ENCODE data around the gene CCDC85A. TPM values are rescaled to one million over a fixed set of nuclear protein-coding genes. Genes with fewer than 3 reads are reported as not detected.

Gene CCDC85A
- total RNA-seq, 1 experiment from 2014 or later, result 0.10 TPM

DNA sequence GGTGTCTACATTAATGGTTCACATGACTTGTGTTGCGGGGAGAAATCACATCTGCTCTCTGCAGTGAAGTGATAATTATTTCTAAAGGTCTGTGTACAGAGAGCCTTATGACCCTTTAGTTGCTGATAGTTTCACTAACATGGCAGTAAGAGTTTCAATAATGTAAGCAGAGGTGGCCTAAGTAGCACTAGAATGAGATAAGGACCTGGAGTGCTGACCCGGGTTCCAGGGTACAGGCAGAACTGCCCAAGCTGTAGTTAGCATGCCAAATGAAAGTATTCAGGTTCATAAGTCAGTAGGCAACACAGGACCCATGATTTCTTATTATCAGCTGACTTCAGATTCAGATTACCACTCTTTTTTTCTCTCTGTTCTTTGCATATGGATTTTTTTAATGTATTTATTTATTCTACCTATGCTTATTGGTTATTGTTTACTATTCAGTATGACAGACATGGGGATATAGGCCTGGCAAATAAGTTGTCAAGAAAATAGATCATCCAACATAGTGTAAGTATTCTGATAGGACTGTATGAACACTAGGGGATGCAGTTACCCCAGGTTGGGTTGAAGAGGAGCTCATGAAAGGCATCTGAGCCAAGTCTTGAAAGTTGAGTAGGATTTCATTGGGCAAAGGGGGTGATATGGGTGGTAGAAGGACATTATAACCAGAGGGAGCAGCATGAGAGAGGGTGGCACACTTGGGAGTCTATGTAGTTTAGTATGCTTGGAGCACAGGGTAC, 105.2 kb downstream of the CCDC85A start (continued):
- TF ChIP-seq, protein P1, sequence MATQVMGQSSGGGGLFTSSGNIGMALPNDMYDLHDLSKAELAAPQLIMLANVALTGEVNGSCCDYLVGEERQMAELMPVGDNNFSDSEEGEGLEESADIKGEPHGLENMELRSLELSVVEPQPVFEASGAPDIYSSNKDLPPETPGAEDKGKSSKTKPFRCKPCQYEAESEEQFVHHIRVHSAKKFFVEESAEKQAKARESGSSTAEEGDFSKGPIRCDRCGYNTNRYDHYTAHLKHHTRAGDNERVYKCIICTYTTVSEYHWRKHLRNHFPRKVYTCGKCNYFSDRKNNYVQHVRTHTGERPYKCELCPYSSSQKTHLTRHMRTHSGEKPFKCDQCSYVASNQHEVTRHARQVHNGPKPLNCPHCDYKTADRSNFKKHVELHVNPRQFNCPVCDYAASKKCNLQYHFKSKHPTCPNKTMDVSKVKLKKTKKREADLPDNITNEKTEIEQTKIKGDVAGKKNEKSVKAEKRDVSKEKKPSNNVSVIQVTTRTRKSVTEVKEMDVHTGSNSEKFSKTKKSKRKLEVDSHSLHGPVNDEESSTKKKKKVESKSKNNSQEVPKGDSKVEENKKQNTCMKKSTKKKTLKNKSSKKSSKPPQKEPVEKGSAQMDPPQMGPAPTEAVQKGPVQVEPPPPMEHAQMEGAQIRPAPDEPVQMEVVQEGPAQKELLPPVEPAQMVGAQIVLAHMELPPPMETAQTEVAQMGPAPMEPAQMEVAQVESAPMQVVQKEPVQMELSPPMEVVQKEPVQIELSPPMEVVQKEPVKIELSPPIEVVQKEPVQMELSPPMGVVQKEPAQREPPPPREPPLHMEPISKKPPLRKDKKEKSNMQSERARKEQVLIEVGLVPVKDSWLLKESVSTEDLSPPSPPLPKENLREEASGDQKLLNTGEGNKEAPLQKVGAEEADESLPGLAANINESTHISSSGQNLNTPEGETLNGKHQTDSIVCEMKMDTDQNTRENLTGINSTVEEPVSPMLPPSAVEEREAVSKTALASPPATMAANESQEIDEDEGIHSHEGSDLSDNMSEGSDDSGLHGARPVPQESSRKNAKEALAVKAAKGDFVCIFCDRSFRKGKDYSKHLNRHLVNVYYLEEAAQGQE (IDR thresholded peaks at IDR 0.05; ENCODE audit: low read depth), result no peak
- peak; percentile 38 for TF ChIP-seq RAD21 (IDR thresholded peaks at IDR 0.05; ENCODE audit: low read depth)

DNA sequence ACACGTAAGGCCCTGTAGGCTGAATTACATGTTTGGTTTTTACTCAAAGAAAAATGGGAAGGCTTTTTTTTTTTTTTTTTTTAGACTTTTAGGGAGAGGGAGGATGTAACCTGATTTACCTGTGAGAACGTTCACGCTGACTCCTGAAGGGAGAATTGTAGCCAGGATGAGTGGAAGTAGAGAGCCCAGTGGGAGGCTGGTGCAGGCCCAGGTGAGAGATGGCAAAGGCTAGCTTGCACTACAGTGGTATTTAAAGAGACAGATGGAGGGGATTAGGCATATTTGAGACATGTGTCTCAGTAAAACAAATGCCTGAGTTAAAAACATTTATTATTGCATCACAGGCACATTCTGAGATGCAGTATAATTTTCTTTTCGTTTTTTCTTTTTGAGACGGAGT, 107.9 kb downstream of the CCDC85A start:
- TF ChIP-seq YY1 (IDR thresholded peaks at IDR 0.05; ENCODE audit: extremely low read depth, insufficient replicate concordance, low read depth, low read length) (no peak), CBX3 (IDR thresholded peaks at IDR 0.05; ENCODE audit: low read depth) (no peak), JUND (IDR thresholded peaks at IDR 0.05) (no peak), EZH2phosphoT487 (IDR thresholded peaks at IDR 0.05; ENCODE audit: borderline replicate concordance) (no peak), CEBPB (IDR thresholded peaks at IDR 0.05; ENCODE audit: low read depth) (no peak), ELF1 (IDR thresholded peaks at IDR 0.05; ENCODE audit: borderline replicate concordance, low read depth) (no peak), SRF (IDR thresholded peaks at IDR 0.05; ENCODE audit: low read depth) (no peak), POLR2A (IDR thresholded peaks at IDR 0.05; ENCODE audit: borderline replicate concordance, extremely low read depth, insufficient read depth, insufficient read length) (no peak), EGR1 (IDR thresholded peaks at IDR 0.05; ENCODE audit: low read depth) (no peak), SIN3A (IDR thresholded peaks at IDR 0.05; ENCODE audit: low read depth) (no peak), SP1 (IDR thresholded peaks at IDR 0.05; ENCODE audit: low read depth) (no peak), ZNF274 (IDR thresholded peaks at IDR 0.05; ENCODE audit: low read depth, low read length) (no peak), TCF7L2 (IDR thresholded peaks at IDR 0.05; ENCODE audit: borderline replicate concordance, extremely low read depth, insufficient read depth, insufficient read length) (no peak), POLR2AphosphoS5 (IDR thresholded peaks at IDR 0.05; ENCODE audit: low read depth, low read length) (no peak), FOSL1 (IDR thresholded peaks at IDR 0.05; ENCODE audit: low read depth) (no peak)
- TF ChIP-seq, protein P2, sequence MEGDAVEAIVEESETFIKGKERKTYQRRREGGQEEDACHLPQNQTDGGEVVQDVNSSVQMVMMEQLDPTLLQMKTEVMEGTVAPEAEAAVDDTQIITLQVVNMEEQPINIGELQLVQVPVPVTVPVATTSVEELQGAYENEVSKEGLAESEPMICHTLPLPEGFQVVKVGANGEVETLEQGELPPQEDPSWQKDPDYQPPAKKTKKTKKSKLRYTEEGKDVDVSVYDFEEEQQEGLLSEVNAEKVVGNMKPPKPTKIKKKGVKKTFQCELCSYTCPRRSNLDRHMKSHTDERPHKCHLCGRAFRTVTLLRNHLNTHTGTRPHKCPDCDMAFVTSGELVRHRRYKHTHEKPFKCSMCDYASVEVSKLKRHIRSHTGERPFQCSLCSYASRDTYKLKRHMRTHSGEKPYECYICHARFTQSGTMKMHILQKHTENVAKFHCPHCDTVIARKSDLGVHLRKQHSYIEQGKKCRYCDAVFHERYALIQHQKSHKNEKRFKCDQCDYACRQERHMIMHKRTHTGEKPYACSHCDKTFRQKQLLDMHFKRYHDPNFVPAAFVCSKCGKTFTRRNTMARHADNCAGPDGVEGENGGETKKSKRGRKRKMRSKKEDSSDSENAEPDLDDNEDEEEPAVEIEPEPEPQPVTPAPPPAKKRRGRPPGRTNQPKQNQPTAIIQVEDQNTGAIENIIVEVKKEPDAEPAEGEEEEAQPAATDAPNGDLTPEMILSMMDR (IDR thresholded peaks at IDR 0.05 in 2 of 3, conservative IDR thresholded peaks at IDR 0.05 in 1 of 3; ENCODE audit: borderline replicate concordance in 1 of 3, insufficient read depth in 1 of 3, low read depth in 2 of 3, low read length in 2 of 3), result no peak
- TF ChIP-seq, protein P3, sequence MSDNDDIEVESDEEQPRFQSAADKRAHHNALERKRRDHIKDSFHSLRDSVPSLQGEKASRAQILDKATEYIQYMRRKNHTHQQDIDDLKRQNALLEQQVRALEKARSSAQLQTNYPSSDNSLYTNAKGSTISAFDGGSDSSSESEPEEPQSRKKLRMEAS (IDR thresholded peaks at IDR 0.05), result no peak
- TF ChIP-seq, protein P4, sequence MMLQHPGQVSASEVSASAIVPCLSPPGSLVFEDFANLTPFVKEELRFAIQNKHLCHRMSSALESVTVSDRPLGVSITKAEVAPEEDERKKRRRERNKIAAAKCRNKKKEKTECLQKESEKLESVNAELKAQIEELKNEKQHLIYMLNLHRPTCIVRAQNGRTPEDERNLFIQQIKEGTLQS (IDR thresholded peaks at IDR 0.05), result no peak
- ATAC-seq, result no peak
- intact Hi-C loops (cut with micrococcal nuclease), result no loop called here

More for the DNA sequence above, 107.9 kb downstream of the CCDC85A start:
- Histone ChIP-seq H3K9me3 (ENCODE audit: control insufficient read depth in 1 of 2, insufficient read depth in 1 of 2, low read depth in 1 of 2, low read length in 2 of 2) (no peaks in the 10 kb centered on the region), H3K9me2 (ENCODE audit: insufficient read depth) (no peaks in the 10 kb centered on the region), H3K4me3 (replicated peaks in 1 of 2; ENCODE audit: low read depth in 1 of 2, low read length in 2 of 2) (no peak overlapping the region), H3K9ac (ENCODE audit: low read length) (no peak overlapping the region), H3K79me2 (ENCODE audit: insufficient read depth, low read length) (no peaks in the 10 kb centered on the region), H4K20me1 (ENCODE audit: insufficient read depth) (no peaks in the 10 kb centered on the region), H3K4me2 (ENCODE audit: low read length) (no peak overlapping the region), H3K4me1 (ENCODE audit: control insufficient read depth in 1 of 2, insufficient read depth in 2 of 2, low read length in 2 of 2) (peaks cover 0 to 15% of the 10 kb centered on the region in 2 experiments; a peak in 2 of 4 replicates), H3K27ac (ENCODE audit: low read depth, low read length) (no peak overlapping the region), H2AFZ (ENCODE audit: low read depth, low read length, poor library complexity, severe bottlenecking) (no peak overlapping the region), H3K27me3 (ENCODE audit: insufficient read depth, low read length) (no peaks in the 10 kb centered on the region), H3K36me3 (ENCODE audit: control insufficient read depth in 1 of 2, insufficient read depth in 2 of 2, low read length in 2 of 2) (no peaks in the 10 kb centered on the region)
- ChIA-PET RAD21 (ENCODE audit: low non-redundant PET in 1 of 2, low total read pairs in 2 of 2, uncharacterized antibody in 2 of 2, unreplicated experiment in 2 of 2) (no interaction called here), CTCF (no interaction called here), POLR2A (no interaction called here)
- no TSS peak for BruUV-seq (replicated peaks)
- DNase-seq (ENCODE audit: low read depth, low spot score), result no peak

Data from HCT116 (cell line).